Activated CD4-positive, alpha-beta T cell treated with anti-CD3 and anti-CD28 coated beads for 4 hours (primary cell): Measurements from ENCODE around the gene B9D2.
"Not testable (repeated sequence)": the region's sequence is repeated elsewhere in the genome, so short reads cannot be mapped to it uniquely, and the experiment has no call there.

Experiments used
- DNase-seq, 2 donors: peaks; one replicate each; pipeline ENCODE4 v3.0.0-alpha.2; 2020

Gene B9D2

DNA sequence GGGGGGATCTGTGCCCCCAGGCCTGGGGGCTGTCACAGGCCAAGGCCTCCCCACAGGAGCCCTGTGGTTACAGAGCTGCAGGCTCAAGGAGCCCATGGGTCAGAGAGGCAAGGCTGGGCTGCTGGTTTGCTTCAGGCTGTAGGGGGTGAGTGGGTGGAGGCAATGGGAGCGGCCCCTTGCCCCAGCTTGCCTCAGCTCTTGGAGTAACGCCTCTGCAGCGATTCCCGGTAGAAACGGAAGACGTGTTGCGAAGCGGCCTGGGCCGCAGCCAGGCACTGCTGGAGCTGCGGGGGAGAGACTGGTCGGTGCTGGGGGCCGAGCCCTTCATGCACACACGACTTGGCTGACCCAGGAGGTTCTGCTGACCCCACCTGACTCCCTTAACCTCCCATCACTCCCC is 22.5 kb upstream of the B9D2 start:
- no peak for DNase-seq

DNA sequence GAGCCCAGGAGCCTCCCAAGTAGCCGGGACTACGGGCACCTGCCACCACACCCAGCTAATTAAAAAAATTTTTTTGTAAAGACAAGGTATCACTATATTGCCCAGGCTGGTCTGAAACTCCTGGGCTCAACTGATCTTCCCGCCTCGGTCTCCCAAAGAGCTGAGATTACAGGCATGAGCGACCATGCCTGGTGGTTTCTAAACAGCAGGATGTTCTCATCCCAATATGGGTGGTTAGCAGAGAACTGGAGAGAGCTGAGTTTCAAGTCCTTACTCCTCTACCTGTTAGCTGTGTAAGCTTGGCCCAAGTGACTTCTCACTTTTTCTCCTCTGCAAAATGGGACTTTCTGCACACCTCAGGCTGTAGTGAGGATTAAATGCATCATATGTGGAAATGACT is 20.4 kb upstream of the B9D2 start:
- DNase-seq = no peak

DNA sequence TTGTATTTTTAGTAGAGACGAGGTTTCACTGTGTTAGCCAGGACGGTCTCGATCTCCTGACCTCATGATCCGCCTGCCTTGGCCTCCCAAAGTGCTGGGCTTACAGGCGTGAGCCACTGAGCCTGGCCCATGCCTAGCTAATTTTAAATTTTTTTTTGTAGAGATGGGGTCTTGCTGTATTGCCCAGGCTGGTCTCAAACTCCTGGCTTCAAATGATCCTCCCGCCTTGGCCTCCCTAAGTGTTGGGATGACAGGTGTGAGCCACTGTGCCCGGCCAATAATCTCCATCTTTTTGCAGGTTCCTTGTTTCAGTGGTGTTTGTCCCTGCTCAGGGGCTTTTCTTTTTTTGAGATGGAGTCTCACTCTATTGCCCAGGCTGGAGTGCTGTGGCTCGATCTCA is 17.6 kb upstream of the B9D2 start:
- DNase-seq = not testable (repeated sequence)

DNA sequence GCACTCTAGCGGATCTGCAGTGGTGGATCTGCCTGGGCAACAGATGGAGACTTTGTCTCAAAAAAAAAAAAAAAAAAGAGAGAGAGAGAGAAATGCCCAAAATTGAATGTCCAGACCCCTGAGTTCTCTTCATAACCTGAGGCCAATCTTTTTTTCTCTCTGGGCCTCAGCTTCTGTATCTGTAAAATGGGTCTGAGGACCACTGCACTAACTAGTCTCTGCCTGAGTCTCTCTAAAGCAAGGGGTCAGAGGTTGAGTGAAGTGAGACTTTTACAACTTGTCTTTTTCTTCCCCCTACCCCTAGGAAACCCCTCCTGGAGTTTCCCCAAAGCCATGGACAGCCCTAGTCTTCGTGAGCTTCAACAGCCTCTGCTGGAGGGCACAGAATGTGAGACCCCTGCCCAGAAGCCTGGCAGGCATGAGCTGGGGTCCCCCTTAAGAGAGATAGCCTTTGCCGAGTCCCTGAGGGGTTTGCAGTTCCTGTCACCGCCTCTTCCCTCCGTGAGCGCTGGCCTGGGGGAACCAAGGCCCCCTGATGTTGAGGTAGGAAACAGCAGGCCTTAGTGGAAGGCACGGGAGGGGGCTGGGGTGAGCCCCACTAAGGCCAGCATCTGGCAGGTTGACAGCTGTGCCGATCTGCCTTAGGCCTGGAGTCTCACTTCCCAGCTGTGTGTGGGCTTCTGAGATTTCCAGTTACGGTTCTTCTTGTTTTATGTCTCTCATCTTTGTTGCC is 14.2 kb upstream of the B9D2 start:
- no peak for DNase-seq

DNA sequence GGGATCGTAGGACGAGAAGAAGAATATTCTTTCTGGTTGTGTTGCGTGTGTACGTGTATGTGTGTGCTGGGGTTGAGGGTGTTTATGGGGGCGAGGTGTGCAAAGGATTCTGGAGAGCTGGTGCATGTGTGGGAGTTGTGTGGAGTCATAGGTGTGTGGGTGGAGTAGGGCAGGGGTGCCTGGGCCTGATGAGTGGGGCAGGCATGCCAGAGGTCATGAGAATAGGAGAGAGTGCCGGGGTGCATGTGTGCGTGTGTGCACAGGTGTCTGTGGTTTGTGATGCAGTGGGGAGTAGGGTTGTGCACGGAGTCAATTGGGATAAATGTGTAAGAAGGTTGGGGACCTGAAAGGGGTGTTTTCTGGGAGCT is 13.0 kb upstream of the B9D2 start:
- peak; percentile 58 to 63 for DNase-seq

DNA sequence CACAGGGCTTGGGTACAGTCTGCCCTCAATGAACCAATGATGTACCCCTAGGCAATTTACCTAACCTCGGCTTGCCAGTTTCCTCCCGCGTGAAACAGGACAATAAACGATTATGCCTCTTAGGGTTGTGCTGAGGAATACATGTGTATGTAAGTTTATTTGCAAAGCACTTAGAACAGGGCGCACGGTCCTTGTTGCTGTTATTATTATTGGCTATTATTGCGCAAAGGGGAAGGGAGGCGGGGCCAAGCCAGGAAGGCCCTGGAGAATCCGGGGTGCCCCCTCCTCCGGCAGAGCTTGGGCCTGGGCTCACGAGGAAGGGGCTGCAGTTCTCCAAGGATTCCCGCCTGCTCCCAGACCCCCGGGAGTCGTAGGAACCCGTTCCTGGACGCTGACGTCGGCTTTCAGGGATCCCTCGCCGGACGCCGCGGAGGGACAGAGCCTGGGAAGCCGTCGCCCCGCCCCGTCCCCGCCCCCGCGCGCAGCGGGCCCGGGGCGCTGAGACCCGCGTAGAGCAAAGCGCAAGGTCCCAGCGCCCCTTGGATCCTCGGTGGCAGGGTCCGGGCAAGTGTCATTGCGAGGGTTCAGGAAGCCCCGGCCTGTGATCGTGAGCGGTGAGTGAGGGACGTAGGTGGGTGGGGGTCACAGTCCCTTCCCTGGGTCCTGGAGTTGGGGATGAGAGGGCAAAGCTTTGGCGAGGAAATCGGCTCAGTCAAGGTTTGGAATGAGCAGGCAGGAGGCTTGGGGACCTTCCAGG is 12.5 kb upstream of the B9D2 start, which contains the start of gene TMEM91:
Gene TMEM91 (plus strand): TSS at position 293 of the 757 bp plus-strand sequence. CDS start 1,777 bp downstream, outside the sequence.
- DNase-seq = no peak

DNA sequence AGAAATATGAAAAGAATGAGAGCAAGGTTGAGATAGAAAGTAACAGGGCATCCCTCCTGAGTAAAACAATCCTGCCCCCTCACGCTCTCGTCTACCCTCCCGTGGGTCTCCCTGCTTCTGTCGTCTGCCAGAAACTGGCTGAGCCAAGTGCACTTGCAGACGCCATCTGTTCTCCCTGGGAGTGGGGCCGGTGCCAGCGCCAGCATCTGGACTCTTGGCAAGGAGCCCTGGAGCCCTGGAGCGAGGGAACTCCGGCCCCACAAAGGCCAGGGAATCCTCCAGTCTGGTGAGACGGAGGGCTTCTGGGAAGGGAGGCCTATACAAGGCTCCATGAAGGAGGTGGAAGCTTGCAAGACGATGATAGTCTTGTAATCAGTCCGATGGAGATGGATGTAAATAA is 10.0 kb upstream of the B9D2 start:
- no peak for DNase-seq

DNA sequence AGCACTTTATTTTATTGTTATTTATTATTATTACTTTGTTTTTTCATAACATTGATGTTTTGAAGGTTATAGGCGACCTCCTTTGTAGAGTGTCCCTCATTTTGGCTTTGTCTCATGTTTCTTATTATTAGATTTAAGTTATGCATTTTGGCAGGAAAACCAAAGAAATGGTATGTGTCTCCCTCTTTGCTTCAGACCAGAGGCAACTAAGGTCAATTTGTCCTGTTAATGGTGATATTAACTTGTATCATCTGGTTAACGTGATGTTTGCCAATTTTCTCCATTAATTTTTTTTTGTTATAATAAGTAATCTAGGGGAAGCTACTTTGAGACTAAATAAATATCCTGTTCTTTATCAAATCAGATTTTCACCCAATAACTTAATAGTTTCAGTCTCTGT is 8.6 kb upstream of the B9D2 start:
- DNase-seq = no peak

DNA sequence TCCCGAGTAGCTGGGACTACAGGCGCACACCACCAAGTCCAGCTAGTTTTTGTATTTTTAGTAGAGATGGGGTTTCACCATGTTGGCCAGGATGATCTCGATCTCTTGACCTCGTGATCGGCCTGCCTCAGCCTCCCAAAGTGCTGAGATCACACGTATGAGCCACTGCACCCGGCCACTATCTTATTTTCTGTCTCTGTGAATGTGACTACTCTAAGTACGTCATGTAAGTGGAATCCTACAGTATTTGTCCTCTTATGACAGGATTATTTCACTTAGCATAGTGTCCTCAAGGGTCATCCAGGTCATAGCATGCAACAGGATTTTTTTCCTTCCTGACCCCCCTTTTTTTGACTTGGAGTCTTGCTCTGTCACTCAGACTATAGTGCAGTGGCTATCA is 7.6 kb upstream of the B9D2 start:
- DNase-seq = no peak

DNA sequence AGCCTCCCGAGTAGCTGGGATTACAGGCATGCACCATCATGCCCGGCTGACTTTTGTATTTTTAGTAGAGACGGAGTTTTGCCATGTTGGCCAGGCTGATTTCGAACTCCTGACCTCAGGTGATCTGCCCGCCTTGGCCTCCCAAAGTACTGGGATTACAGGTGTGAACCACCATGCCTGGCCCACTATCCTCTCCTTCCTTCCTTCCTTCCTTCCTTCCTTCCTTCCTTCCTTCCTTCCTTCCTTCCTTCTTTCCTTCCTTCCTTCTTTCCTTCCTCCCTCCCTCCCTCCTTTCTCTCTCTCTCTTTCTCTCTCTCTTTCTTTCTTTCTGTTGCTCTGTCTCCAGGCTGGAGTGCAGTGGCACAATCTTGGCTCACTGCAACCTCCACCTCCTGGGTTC is 7.2 kb upstream of the B9D2 start:
- not testable (repeated sequence) for DNase-seq

DNA sequence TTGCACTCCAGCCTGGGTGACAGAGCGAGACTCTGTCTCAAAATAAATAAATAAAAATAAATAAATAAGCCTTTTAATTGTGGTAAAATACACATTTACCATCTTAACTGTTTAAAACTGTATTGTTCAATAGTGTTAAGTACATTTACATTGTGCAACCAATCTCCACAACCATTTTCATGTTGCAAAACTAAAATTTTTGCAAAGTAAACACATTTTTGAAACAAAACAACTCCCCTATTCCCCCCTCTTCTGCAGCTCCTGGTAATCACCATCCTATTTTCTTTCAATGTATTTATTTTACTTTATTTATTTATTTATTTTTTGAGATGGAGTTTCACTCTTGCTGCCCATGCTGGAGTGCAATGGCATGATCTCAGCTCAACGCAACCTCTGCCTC is 5.8 kb upstream of the B9D2 start:
- no peak for DNase-seq

DNA sequence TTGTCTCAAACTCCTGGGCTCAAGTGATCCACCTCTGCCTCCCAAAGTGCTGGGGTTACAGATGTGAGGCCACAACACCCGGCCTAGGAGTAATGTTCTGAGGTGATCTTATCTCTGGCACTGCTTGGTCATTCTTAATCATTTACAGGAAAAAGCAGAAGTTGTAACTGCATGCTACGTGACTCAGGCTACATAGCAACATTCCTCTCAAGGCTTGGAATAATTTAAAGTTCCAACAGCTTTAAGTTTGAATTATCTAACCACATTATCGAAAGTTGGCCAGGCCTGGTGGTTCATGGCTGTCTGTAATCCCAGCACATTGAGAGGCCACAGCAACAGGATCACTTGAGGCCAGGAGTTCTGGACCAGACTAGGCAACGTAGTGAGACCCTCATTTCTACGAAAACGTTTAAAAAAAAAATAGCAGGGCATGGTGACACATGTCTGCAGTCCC is 3.9 kb upstream of the B9D2 start:
- no peak for DNase-seq

DNA sequence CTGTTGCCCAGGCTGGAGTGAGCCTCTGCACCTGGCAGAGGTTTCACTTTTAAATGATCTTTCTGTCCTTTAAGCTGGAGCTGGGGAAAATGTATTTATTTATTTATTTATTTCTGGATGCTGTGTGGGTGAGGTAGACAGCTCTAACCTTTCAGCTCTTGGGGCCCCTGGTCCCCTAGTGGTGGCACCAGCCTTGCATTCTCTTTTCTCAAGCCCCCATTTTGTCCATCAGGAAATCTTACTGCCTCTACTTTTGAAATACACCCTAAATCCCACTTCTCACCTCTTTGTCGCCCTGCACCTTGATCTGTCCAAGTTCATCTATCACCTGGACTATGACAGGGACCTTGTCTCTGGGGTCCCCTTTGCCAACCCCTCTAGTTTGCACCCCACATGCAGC is 2.1 kb upstream of the B9D2 start:
- no peak for DNase-seq

DNA sequence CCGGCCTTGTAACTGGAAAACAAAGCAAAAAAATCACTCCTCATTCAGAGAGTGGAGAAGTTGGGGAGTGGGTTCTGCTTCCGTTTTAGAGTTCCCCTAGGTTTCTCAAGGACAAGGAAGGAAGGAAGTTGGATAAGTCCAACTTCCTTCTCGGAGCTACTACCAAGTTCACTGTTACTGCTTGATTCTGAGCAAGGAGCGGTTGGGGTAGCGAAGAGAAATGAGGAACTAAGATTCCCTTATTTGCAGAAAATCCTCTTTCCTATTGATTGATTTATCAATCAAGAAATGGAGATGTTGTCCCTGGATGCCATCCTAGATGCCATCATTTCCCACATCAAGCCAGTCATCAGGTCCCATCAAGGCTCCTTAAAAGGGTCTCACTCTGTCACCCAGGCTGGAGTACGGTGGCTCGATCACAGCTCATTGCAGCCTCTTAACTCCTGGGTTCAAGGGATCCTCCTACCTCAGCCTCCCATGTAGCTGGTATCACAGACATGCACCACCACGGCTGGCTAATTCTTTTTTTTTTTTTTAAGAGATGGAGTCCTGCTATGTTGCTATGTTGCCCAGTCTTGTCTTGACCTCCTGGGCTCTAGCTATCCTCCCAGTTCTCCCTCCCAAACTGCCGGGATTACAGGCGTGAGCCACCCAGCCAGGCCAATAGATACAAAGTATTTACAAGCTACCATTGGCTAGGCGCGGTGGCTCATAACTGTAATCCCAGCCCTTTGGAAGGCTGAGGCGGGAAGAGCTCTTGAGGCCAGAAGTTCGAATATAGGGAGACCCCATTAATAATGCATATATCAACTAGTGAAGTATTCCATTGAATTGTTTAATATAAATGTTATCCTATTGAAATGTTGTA is 809 bp upstream of the B9D2 start:
- no peak for DNase-seq

DNA sequence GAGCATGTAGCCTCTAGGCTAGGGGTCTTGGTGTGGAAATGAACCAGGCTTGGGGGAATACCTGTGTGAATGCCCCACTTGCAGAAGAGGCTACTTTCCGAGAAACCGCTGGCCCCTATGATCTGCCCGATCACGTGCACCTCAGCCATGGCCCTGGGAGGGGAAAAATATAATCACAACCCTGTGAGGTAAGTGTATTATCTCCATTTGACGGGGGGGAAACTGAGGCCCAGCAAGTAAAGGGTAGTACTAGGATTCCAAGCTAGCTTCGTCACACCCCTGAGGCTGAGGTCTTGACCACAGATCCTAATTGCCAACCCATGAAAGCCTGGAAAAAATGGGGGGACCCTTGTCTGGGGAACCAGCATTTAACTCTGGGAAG is 587 bp downstream of the B9D2 start:
- DNase-seq = no peak

DNA sequence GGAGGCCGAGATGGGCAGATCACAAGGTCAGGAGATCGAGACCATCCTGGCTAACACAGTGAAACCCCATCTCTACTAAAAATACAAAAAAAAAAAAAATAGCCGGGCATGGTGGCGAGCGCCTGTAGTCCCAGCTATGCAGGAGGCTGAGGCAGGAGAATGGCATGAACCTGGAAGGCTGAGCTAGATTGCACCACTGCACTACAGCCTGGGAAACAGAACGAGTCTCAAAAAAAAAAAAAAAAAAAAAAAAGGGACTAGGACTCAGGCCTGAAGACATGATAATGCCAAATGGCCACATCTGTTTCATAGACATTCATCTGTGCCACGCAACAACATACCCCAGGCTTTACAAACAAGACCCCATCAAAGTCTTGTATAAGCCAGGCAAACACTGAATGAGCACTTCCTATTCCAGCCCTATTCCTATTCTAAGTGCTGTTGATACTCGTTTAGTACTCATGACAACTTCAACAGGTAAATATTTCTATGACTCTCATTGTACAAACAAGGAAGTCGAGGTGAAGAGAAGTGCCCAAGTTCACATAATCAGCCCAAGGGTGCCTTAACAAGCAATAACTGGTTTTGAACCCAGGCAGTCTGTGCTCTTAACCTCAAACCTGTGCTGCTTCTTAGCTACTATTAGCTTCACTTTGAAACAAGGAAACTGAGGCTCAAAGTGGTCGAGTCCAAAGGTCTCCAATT is 1.7 kb downstream of the B9D2 start:
- no peak for DNase-seq

DNA sequence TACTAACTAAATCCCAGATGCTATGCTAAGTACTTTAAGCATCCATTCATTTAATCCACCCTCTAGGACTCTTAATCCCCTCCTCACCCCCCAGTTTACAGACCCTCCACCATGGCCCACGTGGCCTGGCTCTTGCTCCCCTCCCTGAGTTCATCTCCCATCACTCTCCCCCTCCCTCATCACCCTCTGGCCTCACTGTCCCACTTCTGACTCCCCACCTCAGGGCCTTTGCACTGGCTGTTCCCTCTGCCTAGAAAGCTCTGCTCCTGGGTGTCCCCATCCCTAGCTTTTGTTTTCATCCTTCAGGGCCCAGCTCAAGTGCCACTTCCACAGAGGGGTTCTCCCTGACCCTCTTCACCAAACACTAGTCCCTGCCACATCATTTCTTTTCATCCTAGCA is 4.2 kb downstream of the B9D2 start:
- DNase-seq = no peak

DNA sequence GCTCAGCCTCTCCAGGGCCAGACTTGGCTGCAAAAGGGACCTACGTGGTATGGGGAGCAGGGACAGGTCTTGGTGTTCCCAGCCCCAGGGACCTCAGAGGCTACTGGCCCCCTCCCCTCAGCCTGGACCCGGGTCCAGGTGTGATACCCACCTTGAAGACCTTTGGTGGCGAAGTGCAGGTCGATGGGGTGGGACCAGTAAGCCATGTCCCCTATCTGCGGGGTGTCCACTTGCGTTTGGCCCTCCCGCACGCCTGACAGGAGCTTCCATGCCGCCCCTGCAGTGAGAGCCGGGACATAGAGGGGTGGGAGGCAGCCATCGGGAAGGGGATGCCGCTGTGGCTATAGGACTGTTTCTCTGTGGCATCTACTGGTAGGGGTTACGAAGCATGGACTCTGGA is 6.2 kb downstream of the B9D2 start:
- DNase-seq = no peak

DNA sequence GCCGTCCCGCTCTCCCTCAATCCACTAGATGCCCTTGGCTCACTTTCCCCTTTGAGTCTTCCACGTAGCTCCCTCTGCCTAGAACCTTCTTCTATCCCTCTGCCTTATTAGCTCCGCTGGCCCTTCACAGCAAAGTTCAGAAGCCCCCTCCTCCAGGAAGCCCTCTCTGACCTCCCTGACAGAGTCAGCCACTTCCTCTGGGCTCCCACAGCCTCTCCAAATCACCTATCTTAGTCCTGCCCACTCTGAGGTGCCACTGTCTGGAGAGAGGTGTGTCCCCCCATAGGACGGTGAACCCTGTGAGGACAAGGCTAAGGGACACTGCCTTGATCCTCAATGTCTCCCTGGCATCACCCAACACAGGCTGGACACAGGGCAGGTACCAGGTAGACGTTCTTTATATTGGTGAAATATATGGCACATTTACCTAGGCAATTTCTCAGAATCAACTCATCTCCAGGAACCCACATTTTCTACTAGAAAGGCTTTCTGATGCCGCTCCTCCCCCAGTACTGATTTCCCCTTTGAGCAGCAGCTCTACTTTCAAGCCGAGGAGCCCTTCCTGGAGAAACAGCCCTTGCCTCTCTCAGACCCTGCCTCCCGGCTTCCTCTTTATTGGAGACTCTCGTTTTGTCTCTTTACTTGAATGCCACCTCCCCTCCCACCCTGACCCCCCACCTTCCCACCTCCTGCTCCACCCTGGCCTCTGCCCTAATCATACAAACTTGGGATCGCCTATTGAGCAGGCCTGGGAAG is 6.8 kb downstream of the B9D2 start:
- peak; percentile 52 for DNase-seq

DNA sequence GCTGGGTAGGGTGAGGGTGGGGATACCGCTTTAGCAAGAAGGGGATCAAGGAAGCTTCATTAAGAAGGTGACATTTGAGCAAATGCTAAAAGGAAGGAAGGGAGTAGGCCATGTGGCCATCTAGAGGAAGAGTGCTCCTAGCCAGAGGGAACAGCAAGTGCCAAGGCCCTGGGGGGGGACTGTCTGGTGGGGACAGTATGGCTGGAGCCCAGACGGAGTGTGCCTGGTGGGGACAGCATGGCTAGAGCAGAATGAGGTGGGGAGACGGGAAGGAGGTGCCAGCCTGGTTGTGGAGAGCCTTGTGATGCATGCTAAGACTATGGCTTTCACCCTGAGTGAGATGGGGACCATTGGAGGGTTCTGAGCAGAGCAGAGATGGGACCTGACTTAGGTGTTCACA is 8.1 kb downstream of the B9D2 start:
- no peak for DNase-seq

DNA sequence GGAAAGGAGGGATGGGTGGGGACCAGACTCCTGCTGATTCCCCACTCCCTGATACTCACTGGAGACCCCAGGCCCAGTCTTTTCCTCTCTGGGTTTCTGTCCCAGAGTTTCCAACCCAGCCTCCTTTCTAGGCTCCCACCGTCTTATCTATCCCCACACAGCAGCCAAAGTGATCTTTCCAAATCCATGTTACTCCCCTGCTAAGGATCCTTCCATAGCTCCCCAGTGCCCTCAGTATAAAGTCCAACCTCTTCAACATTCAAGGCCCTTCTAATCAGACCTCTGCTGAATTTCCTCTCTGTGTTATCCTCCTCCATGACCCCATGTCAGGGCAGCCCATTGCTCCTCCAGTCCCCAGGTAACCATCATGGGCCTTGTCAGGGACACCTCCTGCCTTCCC is 8.9 kb downstream of the B9D2 start:
- DNase-seq = no peak

DNA sequence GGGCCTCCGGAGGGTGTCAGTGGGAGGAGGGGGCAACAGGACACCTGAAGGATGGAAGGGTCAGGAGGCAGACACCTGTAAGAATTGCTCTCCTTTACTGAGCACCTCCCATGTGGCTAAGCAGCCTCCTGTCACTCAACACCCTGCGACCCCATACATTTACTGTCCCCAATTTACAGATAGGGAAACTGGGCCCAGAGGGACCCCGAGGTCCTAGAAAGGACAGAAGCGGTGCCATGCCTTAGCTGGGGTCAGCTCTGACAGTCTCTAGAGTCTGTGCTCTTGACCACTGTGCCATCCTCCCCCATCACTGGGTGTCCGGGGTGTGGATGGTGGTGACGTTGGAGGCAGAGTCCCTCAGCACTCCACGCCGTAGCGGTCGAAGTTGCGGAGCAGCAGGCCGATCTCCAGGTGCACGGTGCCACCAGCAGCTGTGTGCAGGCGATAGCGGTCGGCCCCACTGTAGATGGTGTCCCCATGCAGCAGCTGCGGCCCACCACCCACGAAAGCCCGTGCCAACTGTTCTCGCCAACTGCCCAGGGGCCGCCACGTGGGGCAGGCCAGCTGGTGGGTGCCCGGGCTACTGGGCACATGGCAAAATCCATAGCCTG is 9.5 kb downstream of the B9D2 start:
- no peak for DNase-seq
